ENCODE results near the gene RNF223.

- TF ChIP-seq CTCF (IDR thresholded peaks at IDR 0.05) (no peak), EZH2 (IDR thresholded peaks at IDR 0.05) (no peak), EZH2phosphoT487 (IDR thresholded peaks at IDR 0.05) (no peak)
Observed at GRCh38 chr1:1121611-1122077, 47.5 kb upstream of the RNF223 start.

All from neural progenitor cell (in vitro differentiated cells).